GM12878 (cell line): Measurements from ENCODE around the gene LBR. TPM values are rescaled to one million over a fixed set of nuclear protein-coding genes. Genes with fewer than 3 reads are reported as not detected.

Experiments
- ATAC-seq: fragments of 200-7000 bp; cut with Tn5 transposase; 3 replicates; pipeline ENCODE4 v1.9.1; 2020; ENCODE audit warnings: mild to moderate bottlenecking, moderate library complexity
- BruUV-seq: library from RNA; stranded (reverse); fragments of 400-500 nt; replicated peaks from 2 replicates; lab custom pipeline; 2021; lab: Mats Ljungman, UMichigan
- CTCF ChIA-PET: fragments of 300-600 bp; sonication (Branson Sonifier 250); formaldehyde crosslinking; extraction: SDS; loops from one replicate; lab custom pipeline; 2021; ENCODE audit warnings: inconsistent platforms; lab: Yijun Ruan, JAX
- POLR2A ChIA-PET: fragments of 350-600 bp; formaldehyde crosslinking; extraction: SDS; loops from one replicate; lab custom pipeline; 2021; ENCODE audit warnings: inconsistent platforms; lab: Charles Lee
- RAD21 ChIA-PET: fragments of 300-600 bp; sonication (Branson Sonifier 250); formaldehyde crosslinking; loops from one replicate; lab custom pipeline; 2023; ENCODE audit warnings: antibody characterized with exemption; ENCODE audit not compliant: unreplicated experiment; lab: Charles Lee
- SMC1A ChIA-PET: fragments of 300-600 bp; sonication (Branson Sonifier 250); formaldehyde crosslinking; loops from one replicate; lab custom pipeline; 2023; ENCODE audit not compliant: unreplicated experiment, uncharacterized antibody; lab: Charles Lee
- DNase-seq: peaks from one replicate; pipeline ENCODE4 v3.0.0-alpha.2; 2011; ENCODE audit warnings: low read depth, low spot score
- FAIRE-seq: peaks from 3 replicates; lab custom pipeline; 2011; peaks lifted over from hg19 to GRCh38; lab: Jason Lieb, UNC
- H2AFZ ChIP-seq: 2 replicates; pipeline ENCODE4 v1.6.0; 2011; ENCODE audit warnings: low read depth, low read length, control low read depth; ENCODE audit not compliant: control insufficient read depth
- H3K27ac ChIP-seq: 2 replicates; pipeline ENCODE4 v1.5.1; 2011; ENCODE audit warnings: control low read depth; ENCODE audit not compliant: control insufficient read depth, insufficient read depth
- H3K27me3 ChIP-seq, 2 experiments: replicated peaks in 1 of 2; 2 replicates each; pipeline versions ENCODE4 v1.6.0 to v1.6.1; 2011; ENCODE audit warnings: low read length in 1 of 2; ENCODE audit not compliant: control insufficient read depth in 2 of 2, insufficient read depth in 2 of 2
- H3K36me3 ChIP-seq, 2 experiments: 2 replicates each; pipeline ENCODE4 v1.5.1; 2011; ENCODE audit warnings: low read length in 1 of 2; ENCODE audit not compliant: control insufficient read depth in 2 of 2, insufficient read depth in 2 of 2
- H3K4me1 ChIP-seq: 2 replicates; pipeline ENCODE4 v1.6.1; 2011; ENCODE audit warnings: mild to moderate bottlenecking, low read length, moderate library complexity, mixed read lengths; ENCODE audit not compliant: control insufficient read depth, insufficient read depth
- H3K4me2 ChIP-seq: 2 replicates; pipeline ENCODE4 v1.6.0; 2011; ENCODE audit warnings: control low read depth; ENCODE audit not compliant: control insufficient read depth, insufficient read depth
- H3K4me3 ChIP-seq: fragments of 200-600 bp; sonication (generic); 2 replicates; pipeline ENCODE4 v1.5.1; 2016
- H3K79me2 ChIP-seq: 2 replicates; pipeline ENCODE4 v1.6.0; 2011; ENCODE audit warnings: low read length; ENCODE audit not compliant: control insufficient read depth, insufficient read depth
- H3K9ac ChIP-seq: 2 replicates; pipeline ENCODE4 v1.8.0; 2011; ENCODE audit warnings: low read length, control low read depth, mixed read lengths; ENCODE audit not compliant: control insufficient read depth, insufficient read depth
- H3K9me3 ChIP-seq: replicated peaks from 3 replicates; pipeline ENCODE4 v1.5.1; 2011; ENCODE audit warnings: mild to moderate bottlenecking, low read length; ENCODE audit not compliant: control insufficient read depth, insufficient read depth
- H4K20me1 ChIP-seq: 2 replicates; pipeline ENCODE4 v1.6.0; 2011; ENCODE audit not compliant: control insufficient read depth, insufficient read depth
- BCL11A ChIP-seq: IDR thresholded peaks from 2 replicates; pipeline ENCODE4 v1.6.1; 2011; ENCODE audit warnings: low read depth, low read length
- BRCA1 ChIP-seq: IDR thresholded peaks from 2 replicates; pipeline ENCODE4 v1.6.1; 2011; ENCODE audit warnings: low read depth, low read length, improper control_type of control experiment
- E2F8 ChIP-seq: fragments of 450-650 bp; IDR thresholded peaks from 2 replicates; pipeline ENCODE4 v1.6.1; 2018; ENCODE audit warnings: mild to moderate bottlenecking, low read depth, moderate library complexity; ENCODE audit not compliant: partially characterized antibody
- EP300 ChIP-seq, 2 experiments: fragments of 150-350 bp in 1 of 2; IDR thresholded peaks; 2 replicates each; pipeline ENCODE4 v1.6.1; 2011 to 2012; ENCODE audit warnings: low read depth in 2 of 2, low read length in 2 of 2, borderline replicate concordance in 1 of 2, improper control_type of control experiment in 1 of 2, inconsistent platforms in 1 of 2; ENCODE audit not compliant: control insufficient read depth in 1 of 2
- HDAC2 ChIP-seq: fragments of 200-600 bp; sonication (generic); IDR thresholded peaks from 2 replicates; pipeline ENCODE4 v1.6.1; 2017
- IKZF2 ChIP-seq, 2 experiments: fragments of 450-650 bp; IDR thresholded peaks; 2 replicates each; pipeline ENCODE4 v1.6.1; 2017; ENCODE audit warnings: mild to moderate bottlenecking in 2 of 2, moderate library complexity in 2 of 2
- JUND ChIP-seq: IDR thresholded peaks from 2 replicates; pipeline ENCODE4 v1.6.1; 2012; ENCODE audit warnings: low read depth, mild to moderate bottlenecking, low read length, improper control_type of control experiment, moderate library complexity
- MXI1 ChIP-seq: fragments of 150-350 bp; IDR thresholded peaks from 2 replicates; pipeline ENCODE4 v1.6.1; 2011; ENCODE audit warnings: low read depth, mild to moderate bottlenecking, inconsistent platforms, low read length, improper control_type of control experiment
- RAD21 ChIP-seq: IDR thresholded peaks from 2 replicates; pipeline ENCODE4 v1.6.1; 2011; ENCODE audit warnings: mild to moderate bottlenecking, low read depth, low read length, moderate library complexity; ENCODE audit not compliant: insufficient read depth
- SIX5 ChIP-seq: IDR thresholded peaks from 2 replicates; pipeline ENCODE4 v1.6.1; 2011; ENCODE audit warnings: mild to moderate bottlenecking, low read depth, low read length, moderate library complexity; ENCODE audit not compliant: severe bottlenecking
- SPI1 ChIP-seq: IDR thresholded peaks from 2 replicates; pipeline ENCODE4 v1.6.1; 2011; ENCODE audit warnings: low read depth, mild to moderate bottlenecking, low read length, moderate library complexity, borderline replicate concordance; ENCODE audit not compliant: insufficient read depth
- SUZ12 ChIP-seq: fragments of 200-600 bp; sonication (generic); IDR thresholded peaks from one replicate; pipeline ENCODE4 v1.6.1; 2018; ENCODE audit warnings: antibody characterized with exemption, mild to moderate bottlenecking; ENCODE audit not compliant: unreplicated experiment
- ZBTB11 ChIP-seq: fragments of 450-650 bp; formaldehyde crosslinking; IDR thresholded peaks from 2 replicates; pipeline ENCODE4 v1.5.0; 2022; ENCODE audit warnings: mild to moderate bottlenecking, missing genetic modification characterization
- ZNF274 ChIP-seq: IDR thresholded peaks from one replicate; pipeline ENCODE4 v1.8.0; 2011; ENCODE audit not compliant: insufficient read length, insufficient read depth
- WGBS: methylation state at CpG from one replicate; pipeline ENCODE4 v1.1.6; 2016; ENCODE audit warnings: low lambda C conversion rate; ENCODE audit not compliant: insufficient replicate concordance, insufficient coverage; ENCODE audit errors: missing lambda C conversion rate; 5-methylcytosine and 5-hydroxymethylcytosine counted together
- in situ Hi-C: fragments of 300-500 bp; cut with MboI; formaldehyde crosslinking; loops from 9 replicates; pipeline ENCODE4 v1.14.3; 2018; ENCODE audit warnings: mixed read lengths
- intact Hi-C: fragments of 100-400 bp; cut with micrococcal nuclease; formaldehyde crosslinking; loops from one replicate; pipeline ENCODE4 v1.14.2; 2022; ENCODE audit not compliant: unreplicated experiment
- polyA plus RNA-seq, 11 experiments: library from polyadenylated mRNA; depleted of rRNA in 4 of 11; unstranded in 6 of 11; stranded (reverse) in 5 of 11; fragments of >200 nt; fragmentation: Nextera tagmentation in 4 of 11; fragmentation: Illumina TruSeq in 1 of 11; extraction: Ambion mirVana in 4 of 11; extraction: Trizol in 1 of 11; gene quantifications; 1 replicate in 1 of 11; 2 replicates in 10 of 11; pipeline versions ENCODE4 v1.2.1 to v1.2.3, GENCODE V29; 2011 to 2016; ENCODE audit warnings: inconsistent platforms in 2 of 11, missing spikeins in 2 of 11, low read depth in 1 of 11
- total RNA-seq, 4 experiments: library from RNA; depleted of rRNA in 3 of 4; stranded (reverse); fragments of >200 nt in 3 of 4; fragmentation: Illumina TruSeq in 1 of 4; extraction: Trizol in 1 of 4; gene quantifications; 2 replicates each; pipeline versions ENCODE4 v1.2.1 to v1.2.3, GENCODE V29; 2013 to 2021

The LBR gene
- total and polyA plus RNA-seq, 10 of the 15 experiments (the other 5 are each of a cell fraction or from before 2014, with no cell fraction given), result 81.8 to 178 (median 114) TPM

GRCh38 chr1:225446595-225446960, 18.7 kb upstream of the LBR start (continued):
- TF ChIP-seq E2F8 (no peak), EP300 (IDR thresholded peaks at IDR 0.05; ENCODE audit: borderline replicate concordance in 1 of 2, control insufficient read depth in 1 of 2, low read depth in 2 of 2, low read length in 2 of 2) (no peak), JUND (no peak), HDAC2 (no peak)

GRCh38 chr1:225445639-225446594, 18.1 kb upstream of the LBR start:
- H3K79me2 ChIP-seq, result no peaks in the 10 kb centered on the region
- no peak for ATAC-seq
- H3K36me3 ChIP-seq, result no peaks in the 10 kb centered on the region
- FAIRE-seq, result no peak
- ChIA-PET POLR2A (interaction anchor here (0.7 to 4.3 kb wide), 5 partner anchors 9 to 554 kb away, joined by 3 to 31 read pairs (median 4); partner anchors contain the start of genes LBR and SDE2), CTCF (interaction anchor here (1.0 to 2.8 kb wide), 5 partner anchors 13 to 127 kb away, joined by 3 to 16 read pairs (median 6); no protein-coding TSS in a partner anchor), SMC1A (interaction anchor here (1.5 to 7.3 kb wide), 3 partner anchors 9 to 22 kb away, joined by 11 to 108 read pairs (median 14); partner anchors contain the start of gene LBR), RAD21 (interaction anchor here (0.9 to 4.3 kb wide), 4 partner anchors 15 to 26 kb away, joined by 3 to 22 read pairs (median 4); no protein-coding TSS in a partner anchor)
- H3K27me3 ChIP-seq, result no peaks in the 10 kb centered on the region; a peak in 1 of 4 replicates
- no TSS peak for BruUV-seq
- in situ Hi-C loops, result no loop called here
- H3K4me2 ChIP-seq, result peak overlapping the region; percentile 94
- no peaks in the 10 kb centered on the region for H3K9me3 ChIP-seq
- peak overlapping the region; percentile 90; the same call in 1 of the 2 replicates for H3K27ac ChIP-seq
- intact Hi-C loops, result loop anchor here (1.0 kb wide), 2 partner anchors 18 to 21 kb away; partner anchors contain the start of gene LBR
- DNase-seq, result no peak
- H3K4me3 ChIP-seq, result no peak overlapping the region; the same call in 1 of the 2 replicates
- peak overlapping the region; percentile 94 for H2AFZ ChIP-seq
- WGBS, result 79% methylated on average over 9 of the region's 9 CpGs
- peak overlapping the region; percentile 32; the same call in 1 of the 2 replicates for H3K9ac ChIP-seq
- peaks cover 32% of the 10 kb centered on the region for H3K4me1 ChIP-seq
- H4K20me1 ChIP-seq, result no peaks in the 10 kb centered on the region
- TF ChIP-seq BCL11A, result no peak
- TF ChIP-seq SIX5, result no peak
- no peak for TF ChIP-seq MXI1
- no peak for TF ChIP-seq EP300 (IDR thresholded peaks at IDR 0.05; ENCODE audit: borderline replicate concordance in 1 of 2, control insufficient read depth in 1 of 2, low read depth in 2 of 2, low read length in 2 of 2)
- no peak for TF ChIP-seq SUZ12
- TF ChIP-seq ZBTB11, result no peak
- TF ChIP-seq IKZF2 (IDR thresholded peaks at IDR 0.05), result no peak
- no peak for TF ChIP-seq ZNF274
- TF ChIP-seq RAD21, result no peak
- no peak for TF ChIP-seq BRCA1
- no peak for TF ChIP-seq SPI1
